CD4-positive, alpha-beta T cell (primary cell): ENCODE results near the gene KIF11. TPM values are rescaled to one million over a fixed set of nuclear protein-coding genes. Genes with fewer than 3 reads are reported as not detected.

Experiments used
- ATAC-seq: fragments of 200-7000 bp; cut with Tn5 transposase; one replicate; pipeline ENCODE4 v1.10.0; 2022; ENCODE audit warnings: mild to moderate bottlenecking; ENCODE audit not compliant: poor library complexity
- CTCF ChIA-PET: fragments of 350-600 bp; sonication (Branson Sonifier 250); formaldehyde crosslinking; loops from one replicate; lab custom pipeline; 2021; ENCODE audit warnings: antibody characterized with exemption, inconsistent platforms; lab: Charles Lee
- POLR2A ChIA-PET: fragments of 350-600 bp; sonication (Branson Sonifier 250); formaldehyde crosslinking; loops from one replicate; lab custom pipeline; 2021; ENCODE audit warnings: antibody characterized with exemption, inconsistent platforms; lab: Charles Lee
- DNase-seq, 14 experiments: peaks; one replicate each; pipeline ENCODE4 v3.0.0-alpha.2; 2013 to 2020; ENCODE audit warnings: mixed read lengths in 2 of 14
- H3K27ac ChIP-seq, 2 donors: one replicate each; pipeline versions ENCODE4 v1.5.1 to v1.7.0; 2013; ENCODE audit warnings: low read length in 2 of 2, low read depth in 1 of 2, mild to moderate bottlenecking in 1 of 2
- H3K27me3 ChIP-seq, 2 experiments: 1 replicate in 1 of 2; 2 replicates in 1 of 2; pipeline versions ENCODE4 v1.6.1 to v1.7.0; 2013; ENCODE audit warnings: low read length in 2 of 2, control low read depth in 1 of 2, mild to moderate bottlenecking in 1 of 2, moderate library complexity in 1 of 2; ENCODE audit not compliant: insufficient read depth in 2 of 2, control insufficient read depth in 1 of 2
- H3K36me3 ChIP-seq: one replicate; pipeline ENCODE4 v1.6.1; 2013; ENCODE audit warnings: low read length, control low read depth; ENCODE audit not compliant: insufficient read depth
- H3K4me1 ChIP-seq: one replicate; pipeline ENCODE4 v1.6.1; 2013; ENCODE audit warnings: low read length, control low read depth; ENCODE audit not compliant: insufficient read depth
- H3K4me3 ChIP-seq: one replicate; pipeline ENCODE4 v1.5.1; 2013; ENCODE audit warnings: mild to moderate bottlenecking, low read length, moderate library complexity
- H3K9me3 ChIP-seq, 2 experiments: 1 replicate in 1 of 2; 2 replicates in 1 of 2; pipeline versions ENCODE4 v1.6.1 to v1.7.0; 2013; ENCODE audit warnings: low read length in 2 of 2, mild to moderate bottlenecking in 2 of 2, control low read depth in 1 of 2, moderate library complexity in 1 of 2; ENCODE audit not compliant: control insufficient read depth in 1 of 2, insufficient read depth in 1 of 2
- H3K27ac Mint-ChIP-seq: one replicate; pipeline ENCODE4 v1.8.0; 2020; ENCODE audit warnings: mixed read lengths
- H3K27me3 Mint-ChIP-seq: one replicate; pipeline ENCODE4 v1.8.0; 2021; ENCODE audit warnings: mixed read lengths
- H3K36me3 Mint-ChIP-seq: one replicate; pipeline ENCODE4 v1.8.0; 2021; ENCODE audit warnings: low read depth, mixed read lengths
- H3K4me1 Mint-ChIP-seq: one replicate; pipeline ENCODE4 v1.8.0; 2021; ENCODE audit warnings: low read depth, mixed read lengths
- H3K4me3 Mint-ChIP-seq: one replicate; pipeline ENCODE4 v1.8.0; 2020; ENCODE audit warnings: mild to moderate bottlenecking, mixed read lengths
- H3K9me3 Mint-ChIP-seq: one replicate; pipeline ENCODE4 v1.8.0; 2020; ENCODE audit warnings: mixed read lengths
- intact Hi-C, 2 experiments: fragments of 100-400 bp; cut with DNase I in 1 of 2; cut with micrococcal nuclease in 1 of 2; formaldehyde crosslinking; loops; one replicate each; pipeline versions ENCODE4 v1.15.1 to v1.9.0; 2023 to 2025; cut with DNase I, micrococcal nuclease
- total RNA-seq, 174 experiments: library from RNA in 2 of 174; stranded (reverse) in 2 of 174; gene quantifications; one replicate each; pipeline ENCODE4 v1.2.3 and lab custom pipeline; 2021 to 2026
- TF ChIP-seq, protein P1 (sequence below): fragments of 200-600 bp; IDR thresholded peaks from one replicate; pipeline ENCODE4 v1.8.0; 2022; ENCODE audit warnings: antibody characterized with exemption, mild to moderate bottlenecking

Gene KIF11
- total RNA-seq, 2 experiments from 2014 or later: 0.38 to 0.47 TPM

DNA sequence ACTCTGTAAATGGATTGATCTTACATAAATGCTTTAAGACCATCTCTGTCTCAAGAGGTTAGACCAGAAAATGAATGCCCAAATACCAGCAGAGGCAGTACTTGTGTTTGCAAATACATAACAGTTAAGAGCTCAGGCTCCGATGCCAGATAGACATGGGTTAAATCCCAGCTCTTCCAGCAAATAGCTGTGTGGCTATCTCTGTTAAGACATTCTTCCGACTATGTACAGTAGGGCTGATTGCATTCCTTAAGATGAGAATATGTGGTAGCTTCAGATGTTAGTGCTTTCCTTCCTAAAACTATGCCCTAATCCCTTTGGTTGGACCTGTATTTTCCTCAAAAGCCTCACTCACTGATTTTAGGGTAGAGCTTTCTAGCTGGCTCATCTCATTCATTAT, 21.3 kb upstream of the KIF11 start:
- ChIA-PET POLR2A (interaction anchor here (1.4 to 4.6 kb wide), 4 partner anchors 8 to 277 kb away, joined by 4 to 103 read pairs (median 24); partner anchors contain the start of genes EXOC6 and KIF11), CTCF (interaction anchor here (0.6 to 5.7 kb wide), 4 partner anchors 53 to 1261 kb away, joined by 3 to 108 read pairs (median 4); no protein-coding TSS in a partner anchor)
- Histone ChIP-seq H3K27me3 (no peaks in the 10 kb centered on the region), H3K4me1 (peaks cover 19% of the 10 kb centered on the region), H3K27ac (no peak overlapping the region), H3K4me3 (no peak overlapping the region), H3K36me3 (no peaks in the 10 kb centered on the region), H3K9me3 (no peaks in the 10 kb centered on the region)
- Mint-ChIP-seq H3K27ac (peak overlapping the region; percentile 72), H3K9me3 (no peaks in the 10 kb centered on the region), H3K36me3 (peaks cover 4% of the 10 kb centered on the region), H3K4me1 (peaks cover 56% of the 10 kb centered on the region), H3K4me3 (peak overlapping the region; percentile 93), H3K27me3 (no peaks in the 10 kb centered on the region)
- TF ChIP-seq, protein P1, sequence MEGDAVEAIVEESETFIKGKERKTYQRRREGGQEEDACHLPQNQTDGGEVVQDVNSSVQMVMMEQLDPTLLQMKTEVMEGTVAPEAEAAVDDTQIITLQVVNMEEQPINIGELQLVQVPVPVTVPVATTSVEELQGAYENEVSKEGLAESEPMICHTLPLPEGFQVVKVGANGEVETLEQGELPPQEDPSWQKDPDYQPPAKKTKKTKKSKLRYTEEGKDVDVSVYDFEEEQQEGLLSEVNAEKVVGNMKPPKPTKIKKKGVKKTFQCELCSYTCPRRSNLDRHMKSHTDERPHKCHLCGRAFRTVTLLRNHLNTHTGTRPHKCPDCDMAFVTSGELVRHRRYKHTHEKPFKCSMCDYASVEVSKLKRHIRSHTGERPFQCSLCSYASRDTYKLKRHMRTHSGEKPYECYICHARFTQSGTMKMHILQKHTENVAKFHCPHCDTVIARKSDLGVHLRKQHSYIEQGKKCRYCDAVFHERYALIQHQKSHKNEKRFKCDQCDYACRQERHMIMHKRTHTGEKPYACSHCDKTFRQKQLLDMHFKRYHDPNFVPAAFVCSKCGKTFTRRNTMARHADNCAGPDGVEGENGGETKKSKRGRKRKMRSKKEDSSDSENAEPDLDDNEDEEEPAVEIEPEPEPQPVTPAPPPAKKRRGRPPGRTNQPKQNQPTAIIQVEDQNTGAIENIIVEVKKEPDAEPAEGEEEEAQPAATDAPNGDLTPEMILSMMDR: no peak
- DNase-seq (no peak), ATAC-seq (no peak)
- intact Hi-C loops: loop anchor here in 1 of 2 experiments (5.0 to 10.0 kb wide), 3 partner anchors 279 to 777 kb away; partner anchors contain the start of genes BTAF1, CPEB3, MARCHF5 and TNKS2

- H3K27ac Mint-ChIP-seq: peak overlapping the region; percentile 72
- Histone ChIP-seq H3K36me3 (no peaks in the 10 kb centered on the region), H3K9me3 (no peaks in the 10 kb centered on the region), H3K4me3 (peak overlapping the region; percentile 96), H3K27ac (no peak overlapping the region), H3K27me3 (no peaks in the 10 kb centered on the region), H3K4me1 (peaks cover 19% of the 10 kb centered on the region)
- ChIA-PET POLR2A (interaction anchor here (1.4 to 4.6 kb wide), 5 partner anchors 9 to 276 kb away, joined by 4 to 103 read pairs (median 8); partner anchors contain the start of genes EXOC6 and KIF11), CTCF (interaction anchor here (1.0 to 5.7 kb wide), 2 partner anchors 54 to 100 kb away, joined by 4 to 108 read pairs; no protein-coding TSS in a partner anchor)
- intact Hi-C loops: loop anchor here in 1 of 2 experiments (5.0 to 10.0 kb wide), 3 partner anchors 280 to 778 kb away; partner anchors contain the start of genes BTAF1, CPEB3, MARCHF5 and TNKS2
- no peaks in the 10 kb centered on the region for H3K27me3 Mint-ChIP-seq
- no peaks in the 10 kb centered on the region for H3K36me3 Mint-ChIP-seq
- no peak for ATAC-seq
- TF ChIP-seq, protein P1: no peak
- peak overlapping the region; percentile 93 for H3K4me3 Mint-ChIP-seq
- no peaks in the 10 kb centered on the region for H3K9me3 Mint-ChIP-seq
- no peak for DNase-seq
- peaks cover 48% of the 10 kb centered on the region for H3K4me1 Mint-ChIP-seq
Measured at GRCh38 chr10:92572362-92573090, 20.4 kb upstream of the KIF11 start.

DNA sequence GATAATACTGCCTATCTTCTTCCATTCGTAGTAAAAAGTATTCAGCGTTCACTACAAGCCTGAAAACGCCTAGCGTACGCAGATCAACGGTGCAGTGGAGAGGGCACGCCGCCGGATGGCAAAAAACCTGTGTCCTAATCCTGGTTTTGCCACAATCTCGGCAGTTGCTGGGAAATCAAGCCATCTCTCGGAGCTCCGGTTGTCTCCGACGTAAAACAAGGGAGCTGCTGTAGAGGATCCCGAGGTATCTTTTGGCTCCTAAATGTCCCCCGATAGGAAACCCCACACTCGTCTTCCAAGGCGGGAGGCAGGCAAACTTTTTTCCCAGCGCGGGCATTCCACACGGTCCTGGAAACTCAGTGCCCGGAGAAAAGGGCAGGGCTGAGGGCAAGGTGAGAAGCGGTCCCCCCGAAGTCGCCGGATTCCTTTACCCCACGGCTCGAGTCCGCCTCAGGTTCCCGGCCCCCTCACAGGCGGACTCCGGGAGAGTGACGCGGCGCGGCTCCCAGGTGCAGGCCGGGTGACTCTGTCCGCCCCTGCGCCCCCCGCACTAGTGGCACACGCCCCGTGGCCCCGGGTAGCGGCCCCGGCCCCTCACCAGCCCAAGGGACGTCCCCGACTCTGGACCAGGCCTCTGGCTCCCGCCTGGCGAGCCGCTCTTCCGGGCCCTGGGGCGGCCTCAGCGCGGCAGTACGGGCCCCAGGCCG, 19.7 kb upstream of the KIF11 start:
- POLR2A ChIA-PET: interaction anchor here (0.9 to 4.6 kb wide), 6 partner anchors 19 to 283 kb away, joined by 3 to 103 read pairs (median 9); partner anchors contain the start of genes CPEB3, KIF11 and MARCHF5

More for the DNA sequence above, 19.7 kb upstream of the KIF11 start:
- Histone ChIP-seq H3K4me3 (peak overlapping the region; percentile 96), H3K27me3 (no peaks in the 10 kb centered on the region), H3K27ac (peak overlapping the region in 1 of 2 donors; percentile 77), H3K9me3 (no peaks in the 10 kb centered on the region), H3K36me3 (no peaks in the 10 kb centered on the region), H3K4me1 (peaks cover 19% of the 10 kb centered on the region)
- Mint-ChIP-seq H3K27ac (peak overlapping the region; percentile 72), H3K36me3 (no peaks in the 10 kb centered on the region), H3K9me3 (no peaks in the 10 kb centered on the region), H3K27me3 (no peaks in the 10 kb centered on the region), H3K4me3 (peak overlapping the region; percentile 93), H3K4me1 (peaks cover 43% of the 10 kb centered on the region)
- DNase-seq: peak in 13 of 14 experiments; percentile 7 to 63 (median 20)
- CTCF ChIA-PET: interaction anchor here (0.7 to 5.7 kb wide), 9 partner anchors 10 to 286 kb away, joined by 3 to 108 read pairs (median 4); partner anchors contain the start of genes CPEB3, KIF11 and MARCHF5
- ATAC-seq: peak; percentile 33
- intact Hi-C loops: loop anchor here in 1 of 2 experiments (5.0 to 10.0 kb wide), 3 partner anchors 281 to 778 kb away; partner anchors contain the start of genes BTAF1, CPEB3, MARCHF5 and TNKS2
- TF ChIP-seq, protein P1: no peak
